HG03342 (cell line): Measurements from ENCODE around the gene PEF1.

Source experiments
- ATAC-seq: cut with Tn5 transposase; IDR thresholded peaks from one replicate; pipeline ENCODE4 v1.9.1; 2021; ENCODE audit warnings: mild to moderate bottlenecking, moderate library complexity; ENCODE audit not compliant: unreplicated experiment

PEF1 gene

DNA sequence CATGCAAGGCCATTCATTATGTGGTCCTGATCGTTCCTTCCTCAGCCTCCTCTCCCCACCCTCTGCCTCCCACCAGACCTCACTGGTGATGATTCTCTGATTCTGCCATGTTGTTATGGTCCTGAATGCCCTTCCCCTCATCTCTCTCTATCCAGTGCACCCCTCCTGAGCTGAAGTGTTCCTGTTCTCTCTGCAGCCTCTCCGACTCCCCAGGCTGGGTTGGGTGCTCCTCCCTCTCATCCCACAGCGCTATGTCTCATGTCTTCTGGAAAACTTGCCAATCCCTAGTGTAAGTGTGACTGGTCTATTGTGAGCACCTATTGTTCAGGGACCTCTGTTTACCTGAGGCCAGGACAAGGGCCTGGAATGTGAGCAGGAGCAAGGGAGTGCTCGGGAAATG is 11.1 kb upstream of the PEF1 start:
- ATAC-seq = no peak

DNA sequence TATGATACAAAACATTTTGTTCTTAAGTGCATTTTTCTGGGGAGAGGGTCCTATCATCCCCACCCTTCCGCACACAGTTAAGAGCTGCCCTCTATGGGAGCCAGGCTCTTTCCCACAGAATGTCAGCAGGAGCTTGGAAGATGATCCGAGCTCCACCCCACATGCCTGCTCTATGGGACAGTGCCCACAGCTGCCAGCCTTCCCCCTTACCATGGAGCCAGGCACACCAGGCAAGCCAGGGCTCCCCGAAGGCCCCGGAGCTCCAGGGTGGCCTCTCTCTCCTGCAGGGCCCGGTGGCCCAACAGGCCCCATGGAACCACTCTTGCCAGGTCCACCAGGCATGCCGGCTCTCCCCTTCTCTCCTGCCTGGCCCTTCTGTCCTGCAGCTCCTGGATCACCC is 10.4 kb upstream of the PEF1 start:
- no peak for ATAC-seq

DNA sequence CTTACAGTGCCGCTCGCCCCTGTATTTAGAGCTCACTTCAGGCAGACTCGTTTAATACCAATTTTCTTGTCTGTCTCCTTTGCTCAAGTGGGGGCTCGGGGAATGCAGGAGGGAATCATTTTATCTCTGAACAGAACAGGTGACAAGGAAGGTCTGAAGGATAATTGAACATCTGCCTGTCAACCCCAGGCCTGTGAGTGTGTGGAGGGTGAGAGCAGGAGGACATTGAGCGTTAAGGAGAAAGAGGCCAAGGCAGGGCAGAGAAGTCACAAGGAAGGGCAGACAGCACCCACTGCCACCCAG is 9.7 kb upstream of the PEF1 start:
- no peak for ATAC-seq

DNA sequence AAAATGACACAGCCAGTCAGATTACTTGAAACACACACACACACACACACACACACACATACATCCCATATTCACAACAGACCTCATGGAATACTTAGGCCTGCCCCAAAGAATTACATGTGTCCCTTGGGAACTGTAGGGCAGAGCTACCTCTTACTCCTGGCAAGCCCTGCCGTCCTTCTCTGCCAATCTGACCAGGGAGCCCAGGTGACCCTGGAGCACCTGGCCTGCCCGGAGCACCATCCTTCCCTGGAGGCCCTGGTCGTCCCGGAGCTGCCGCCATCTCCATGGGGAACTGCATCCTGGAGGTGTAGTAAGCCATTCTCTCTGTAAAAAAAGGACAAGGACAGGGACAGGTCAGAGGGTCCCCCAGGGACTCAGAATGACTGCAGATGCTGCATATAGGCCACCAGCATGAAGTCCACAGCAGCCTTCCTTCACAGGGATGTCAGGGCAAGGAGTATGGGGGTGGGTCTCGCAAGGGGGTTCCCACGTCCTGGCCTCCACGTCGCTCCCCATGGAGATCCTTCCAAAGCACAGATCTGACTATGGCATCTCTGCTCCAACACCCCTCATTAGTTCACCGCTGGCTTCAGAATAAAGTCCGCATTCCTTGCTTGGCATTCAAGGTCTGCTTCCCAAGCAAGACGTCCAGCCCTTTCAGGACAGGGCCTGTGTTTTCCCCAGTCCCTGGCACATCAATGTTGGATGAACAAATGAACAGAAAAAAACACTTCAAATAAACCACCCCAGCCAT is 9.2 kb upstream of the PEF1 start:
- no peak for ATAC-seq

DNA sequence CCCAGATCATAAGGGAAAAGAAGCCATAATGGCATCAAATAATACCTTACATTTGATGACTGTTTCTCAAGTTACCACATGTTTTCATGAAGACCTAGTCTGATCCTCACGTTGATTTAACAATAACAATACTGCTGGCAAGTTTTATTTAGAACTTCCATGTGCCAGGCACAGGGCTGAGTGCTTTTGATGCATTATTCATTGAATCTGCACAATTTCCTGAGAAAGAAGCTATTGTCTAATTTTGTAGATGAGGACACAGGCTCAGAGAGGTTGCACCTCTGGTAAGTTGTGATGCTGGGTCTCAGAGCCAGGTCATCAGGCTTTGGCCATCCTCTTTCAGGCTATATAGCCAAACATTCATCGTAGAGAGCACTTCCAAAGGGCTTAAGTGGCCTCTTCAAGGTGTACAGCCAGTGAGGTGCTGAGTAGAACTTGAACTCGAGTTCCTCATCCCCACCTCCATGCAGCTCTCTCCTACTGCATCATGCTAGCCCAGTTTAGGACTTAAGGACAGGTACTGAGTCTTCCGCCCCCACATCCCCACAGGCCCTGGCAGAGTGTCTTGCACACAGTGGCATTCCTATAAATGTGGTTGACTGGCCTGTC is 8.3 kb upstream of the PEF1 start:
- no peak for ATAC-seq

DNA sequence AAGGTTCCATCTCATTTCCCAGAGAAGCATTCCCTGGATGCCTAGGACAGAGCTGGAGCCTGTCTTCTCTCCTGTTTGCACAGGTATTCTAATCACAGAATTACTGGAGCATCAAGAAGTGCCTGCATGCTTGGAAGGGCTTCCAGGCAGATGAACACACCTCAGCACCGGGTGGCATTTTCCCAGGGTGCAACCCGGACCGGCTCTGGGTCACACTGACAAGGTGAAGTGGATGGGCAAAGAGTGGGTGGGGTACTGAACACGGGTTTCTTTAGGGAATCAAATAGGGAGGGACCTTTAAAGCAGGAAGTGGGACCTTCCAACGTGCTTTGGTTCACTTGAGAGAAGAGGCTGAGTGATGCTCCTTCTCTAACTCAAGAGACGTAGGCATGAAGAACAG is 7.1 kb upstream of the PEF1 start:
- no peak for ATAC-seq

DNA sequence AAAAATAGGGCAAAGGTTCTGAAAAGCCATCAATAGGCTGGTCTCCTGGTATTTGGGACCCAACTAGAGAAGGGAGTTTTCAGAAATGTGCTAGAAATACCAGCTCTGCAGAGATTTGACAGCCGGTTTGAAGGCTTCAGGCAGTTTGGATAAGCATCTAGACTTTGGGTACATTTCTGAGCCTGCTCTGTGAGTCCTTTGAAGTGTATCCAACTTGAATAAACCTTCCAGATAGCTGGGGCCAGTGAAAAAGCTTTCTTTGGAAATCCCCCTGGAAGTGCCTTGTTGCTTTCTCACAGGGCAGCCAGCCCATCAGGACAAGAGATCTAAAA is 6.4 kb upstream of the PEF1 start:
- no peak for ATAC-seq

DNA sequence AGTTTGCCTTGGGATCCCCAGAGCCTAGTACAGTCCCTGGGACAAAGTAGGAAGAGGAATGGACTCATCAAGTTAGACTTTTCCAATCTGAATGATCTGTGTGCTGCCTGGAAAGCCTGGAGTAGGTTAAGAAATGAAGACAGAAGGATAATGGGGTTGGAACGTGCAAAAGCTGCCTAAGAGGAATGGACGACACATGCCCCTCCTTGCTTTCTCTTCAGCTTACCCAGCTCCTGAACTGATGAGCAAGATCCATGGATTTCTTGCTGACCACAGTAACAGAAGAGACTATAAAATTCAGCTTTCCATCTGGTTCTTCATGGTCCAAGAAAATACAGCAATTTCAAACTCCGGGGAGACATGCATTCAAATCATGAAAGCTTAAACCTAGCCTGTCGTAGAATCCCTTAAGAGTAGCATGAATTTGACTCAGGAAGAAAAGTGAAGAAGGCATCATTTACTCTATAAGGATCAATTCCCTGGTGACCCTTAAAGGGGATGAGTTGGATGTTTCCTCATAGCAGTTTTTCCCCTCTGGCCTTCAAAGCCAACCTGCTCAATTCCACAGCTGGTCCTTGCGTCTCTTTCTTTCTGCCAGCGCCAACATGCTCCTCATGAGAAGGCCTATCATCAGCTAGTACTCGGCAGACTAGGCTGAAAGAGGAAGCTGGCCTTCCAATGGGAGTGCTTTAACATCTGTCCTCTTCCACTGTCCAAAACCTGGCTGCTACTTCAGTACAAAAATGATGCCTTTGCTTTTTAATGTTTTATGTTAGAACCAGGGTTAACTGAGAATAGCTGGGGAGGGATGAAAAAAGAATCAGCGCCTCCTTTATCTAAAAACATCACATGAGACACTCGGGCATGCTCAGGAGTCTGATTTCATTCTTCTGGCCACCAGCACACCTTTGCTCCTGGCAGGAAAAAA is 5.7 kb upstream of the PEF1 start:
- no peak for ATAC-seq

DNA sequence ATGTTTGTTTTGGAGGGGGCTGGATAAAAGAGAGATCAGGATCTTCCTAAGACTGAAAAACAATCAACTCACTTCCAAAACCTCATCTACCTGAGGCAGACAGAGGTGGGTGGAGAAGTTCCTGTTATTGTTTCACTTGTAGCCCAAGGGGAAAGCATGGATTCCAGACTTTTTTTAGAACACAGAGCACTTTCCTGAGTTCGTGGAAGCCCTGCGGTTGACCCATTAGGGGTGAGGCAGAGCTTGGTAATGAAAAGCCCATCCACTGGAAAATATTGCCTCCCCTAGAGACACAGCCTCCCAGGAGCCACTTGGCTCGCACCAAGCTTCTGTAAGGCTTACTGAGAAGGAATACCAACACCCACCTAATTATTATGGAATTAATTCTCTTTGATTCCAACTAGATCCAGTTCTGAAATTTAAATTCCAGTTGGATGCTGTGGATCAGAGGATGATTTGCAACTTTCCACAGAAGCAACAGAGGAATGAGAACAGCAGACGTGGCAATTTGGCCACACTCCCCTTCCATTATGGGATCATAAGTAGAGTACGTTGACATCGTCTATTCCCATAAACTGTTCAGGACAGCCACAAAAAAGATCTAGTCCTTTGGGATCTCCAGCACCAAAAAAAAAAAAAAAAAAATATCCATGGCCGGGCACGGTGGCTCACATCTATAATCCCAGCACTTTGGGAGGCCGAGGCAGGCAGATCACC is 4.1 kb upstream of the PEF1 start:
- no peak for ATAC-seq

DNA sequence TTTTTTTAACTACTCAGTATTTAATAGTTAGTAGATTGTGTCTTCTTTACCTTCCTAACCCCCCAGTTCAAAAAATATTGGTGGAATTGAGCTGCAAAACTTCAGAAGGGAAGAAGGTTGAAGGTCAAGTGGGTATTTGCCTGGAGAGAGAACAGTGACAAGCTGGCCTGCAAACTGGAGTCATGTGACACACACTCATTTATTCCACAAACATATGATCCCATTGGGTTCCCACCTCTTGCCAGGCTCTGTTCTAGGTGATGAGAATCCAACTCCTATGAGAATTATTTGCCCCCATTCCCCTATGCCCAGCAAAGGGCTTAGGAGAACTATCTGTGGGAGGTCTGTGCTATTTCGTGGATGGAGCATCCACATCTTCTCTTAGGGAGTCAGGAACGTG is 3.5 kb upstream of the PEF1 start:
- ATAC-seq = no peak

DNA sequence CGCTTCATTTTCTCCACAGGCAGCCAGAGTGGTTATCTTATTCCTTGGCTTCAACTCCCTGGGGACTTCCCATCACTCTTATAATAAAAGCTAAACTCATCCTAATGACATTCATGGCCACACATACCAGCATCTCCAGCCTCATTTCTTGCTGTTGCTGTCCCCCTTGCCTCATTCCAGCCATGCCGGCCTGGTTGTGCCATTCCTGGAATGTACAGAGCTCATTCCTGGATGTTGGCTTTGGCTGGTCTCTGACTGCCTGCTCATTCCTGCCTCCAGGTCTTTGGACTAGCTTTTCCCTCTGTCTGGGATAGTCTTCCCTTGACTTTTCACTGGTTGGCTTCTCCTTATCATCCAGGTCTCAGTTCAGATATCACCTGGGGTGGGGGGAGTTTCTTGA is 2.4 kb upstream of the PEF1 start:
- no peak for ATAC-seq

DNA sequence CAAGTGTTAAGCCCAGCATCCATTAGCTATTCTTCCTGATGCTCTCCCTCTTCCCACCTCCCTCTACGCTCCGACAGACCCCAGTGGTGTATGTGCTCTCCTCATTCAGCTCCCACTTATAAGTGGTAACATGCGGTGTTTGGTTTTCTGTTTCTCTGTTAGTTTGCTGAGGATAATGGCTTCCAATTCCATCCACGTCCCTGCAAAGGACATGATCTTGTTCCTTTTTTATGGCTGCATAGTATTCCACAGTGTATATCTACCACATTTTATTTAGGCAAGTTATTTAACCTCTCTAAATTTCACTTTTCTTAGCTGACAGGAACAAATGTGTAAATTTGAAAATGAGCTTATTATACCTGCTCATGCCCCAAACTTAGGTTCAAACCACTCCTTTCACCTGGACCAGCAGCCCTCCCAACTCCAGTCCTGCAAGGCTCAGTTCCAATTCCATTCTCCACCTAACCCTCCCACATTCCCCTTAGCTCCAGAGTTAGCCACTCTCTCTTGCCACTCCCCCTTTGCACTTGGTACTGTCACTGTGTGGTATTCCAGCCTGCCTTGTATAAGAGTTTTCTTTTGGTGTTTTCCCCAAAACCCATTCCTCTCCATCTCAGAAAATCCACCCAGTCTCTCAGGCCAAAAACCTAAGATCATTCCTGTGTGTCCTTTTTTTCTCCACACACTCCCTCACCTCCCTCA is 1.7 kb upstream of the PEF1 start:
- no peak for ATAC-seq

DNA sequence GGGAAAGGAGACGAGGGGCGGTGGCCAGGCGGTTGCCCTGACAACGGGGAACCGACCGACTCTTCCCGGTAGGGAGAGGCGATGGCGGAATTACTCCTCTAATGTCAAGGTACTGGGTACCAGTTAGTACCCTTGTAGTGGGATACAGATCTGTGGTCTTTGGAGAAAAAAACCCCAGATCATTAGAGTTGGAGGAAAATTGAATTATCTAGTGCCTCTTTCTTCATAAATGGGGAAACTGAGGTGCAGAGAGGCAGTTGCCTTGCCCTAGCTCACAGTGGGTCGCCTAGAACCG is 545 bp upstream of the PEF1 start:
- ATAC-seq = no peak

DNA sequence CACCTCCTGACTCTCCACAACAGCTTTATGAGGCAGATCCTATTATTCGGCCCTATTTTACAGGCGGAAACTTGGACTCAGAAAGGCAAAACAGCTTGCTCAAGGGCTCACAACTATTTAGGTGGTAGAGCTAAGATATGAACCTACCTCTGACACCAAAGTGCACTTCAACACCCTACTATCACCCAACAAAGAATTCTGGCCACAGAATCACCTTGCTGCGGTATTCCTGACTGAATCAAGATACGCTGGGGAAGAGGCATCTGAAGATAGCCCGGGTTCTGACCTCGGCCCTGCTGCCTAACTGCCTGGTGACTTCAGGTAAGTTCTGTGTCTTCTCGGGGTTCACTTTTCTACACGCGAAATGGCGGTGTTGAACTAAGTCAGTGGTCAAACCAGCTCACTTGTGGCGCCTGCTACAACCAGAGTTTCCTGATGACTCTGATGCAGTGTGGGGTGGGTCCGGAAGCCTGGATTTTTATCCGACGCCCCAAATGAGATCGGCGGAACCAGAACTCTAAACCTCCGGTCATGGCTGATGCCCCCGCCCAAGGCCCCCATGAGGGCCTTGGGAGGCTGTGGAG is 608 bp downstream of the PEF1 start:
- ATAC-seq = peak; percentile 18

DNA sequence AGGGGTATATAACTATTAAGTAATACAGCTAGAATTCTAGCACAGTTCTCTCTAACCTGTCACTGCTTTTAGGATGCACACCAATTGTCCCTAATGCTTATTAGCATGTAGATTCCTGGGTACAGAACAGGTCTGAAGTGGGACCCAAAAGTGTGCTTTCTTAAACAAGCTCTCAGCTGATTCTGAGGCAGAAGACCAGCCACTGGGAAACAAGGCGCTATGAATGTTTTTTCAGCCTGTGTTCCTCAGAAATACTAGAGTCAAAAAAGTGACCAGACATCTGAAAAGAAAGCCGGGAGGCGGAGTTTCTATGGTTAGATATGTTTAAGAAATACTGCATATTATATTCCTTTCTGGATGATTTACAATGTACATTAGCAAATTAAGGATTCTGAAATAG is 1.8 kb downstream of the PEF1 start:
- ATAC-seq = no peak

DNA sequence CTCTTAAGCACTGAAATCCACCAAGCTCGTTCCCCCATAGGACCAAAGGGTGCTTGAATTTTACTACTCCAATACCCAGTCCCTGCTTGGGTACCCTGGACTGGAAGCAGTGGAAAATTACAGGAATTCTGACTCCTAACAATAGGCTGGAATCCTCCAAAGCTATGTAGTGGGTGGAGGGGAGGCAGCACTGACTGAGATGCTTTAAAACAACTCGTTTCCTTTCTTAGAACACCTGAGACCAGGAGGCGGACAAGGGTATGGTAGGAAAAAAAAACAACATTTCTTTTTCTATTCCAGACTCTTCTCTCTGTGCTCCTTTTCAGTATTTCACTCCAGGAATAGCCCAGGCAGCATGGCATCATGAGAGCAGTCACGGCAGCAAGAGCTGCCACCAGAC is 2.3 kb downstream of the PEF1 start:
- no peak for ATAC-seq

DNA sequence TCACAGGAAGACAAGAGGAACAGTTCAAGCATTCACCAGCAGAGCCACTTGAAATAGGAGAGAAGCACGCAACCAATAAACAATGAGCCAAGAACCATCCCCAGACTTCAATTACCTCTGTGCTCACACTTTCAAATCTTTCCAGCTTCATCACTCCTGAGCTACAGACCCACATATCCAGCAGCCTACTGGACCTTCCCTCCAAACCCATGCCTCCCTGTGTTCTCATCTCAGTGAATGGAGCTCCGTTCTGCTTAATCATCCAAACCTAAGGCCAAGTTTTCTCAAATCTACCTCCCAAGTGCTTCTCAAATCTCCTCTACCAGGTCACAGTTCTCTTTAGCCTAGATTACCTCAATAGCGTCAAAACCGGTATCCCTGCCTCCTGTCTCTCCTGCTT is 3.7 kb downstream of the PEF1 start:
- ATAC-seq = no peak

DNA sequence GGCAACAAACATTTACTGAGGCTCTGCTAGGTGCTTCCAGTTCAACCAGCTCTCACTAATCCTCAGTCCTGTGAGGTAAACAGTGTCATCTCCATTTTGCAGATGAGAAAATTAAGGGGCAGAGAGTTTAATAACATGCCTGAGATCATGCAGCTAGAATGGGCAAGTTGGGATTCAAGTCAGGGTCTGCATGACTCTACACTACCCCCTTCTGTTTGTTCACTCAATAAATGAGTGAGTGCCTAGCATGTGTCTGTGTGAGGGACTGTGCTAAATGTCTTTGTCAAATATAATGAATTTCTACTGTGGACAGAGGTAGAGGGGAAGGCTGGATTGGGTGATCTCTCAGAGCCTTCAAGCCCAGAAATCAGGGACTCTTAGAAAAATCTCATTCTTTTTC is 4.5 kb downstream of the PEF1 start:
- no peak for ATAC-seq

DNA sequence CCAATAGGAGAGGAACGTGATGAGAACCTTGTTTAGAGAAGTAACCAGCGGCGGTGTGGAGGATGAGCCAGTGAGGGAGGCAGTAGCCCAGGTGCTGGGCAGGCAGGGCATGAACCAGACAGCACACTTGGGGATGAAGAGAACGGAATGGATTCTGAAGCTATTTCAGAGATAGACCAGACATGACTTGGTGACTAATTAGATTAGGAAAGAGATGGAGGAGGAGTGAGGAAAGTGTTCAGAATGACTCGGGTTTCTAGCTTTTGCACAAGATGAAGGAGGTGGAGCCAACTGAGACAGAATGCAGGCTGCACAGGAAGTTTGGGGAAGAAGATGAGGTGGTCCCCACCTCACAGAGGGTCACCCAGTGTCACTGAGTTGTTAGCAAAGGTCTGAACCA is 5.1 kb downstream of the PEF1 start:
- no peak for ATAC-seq

DNA sequence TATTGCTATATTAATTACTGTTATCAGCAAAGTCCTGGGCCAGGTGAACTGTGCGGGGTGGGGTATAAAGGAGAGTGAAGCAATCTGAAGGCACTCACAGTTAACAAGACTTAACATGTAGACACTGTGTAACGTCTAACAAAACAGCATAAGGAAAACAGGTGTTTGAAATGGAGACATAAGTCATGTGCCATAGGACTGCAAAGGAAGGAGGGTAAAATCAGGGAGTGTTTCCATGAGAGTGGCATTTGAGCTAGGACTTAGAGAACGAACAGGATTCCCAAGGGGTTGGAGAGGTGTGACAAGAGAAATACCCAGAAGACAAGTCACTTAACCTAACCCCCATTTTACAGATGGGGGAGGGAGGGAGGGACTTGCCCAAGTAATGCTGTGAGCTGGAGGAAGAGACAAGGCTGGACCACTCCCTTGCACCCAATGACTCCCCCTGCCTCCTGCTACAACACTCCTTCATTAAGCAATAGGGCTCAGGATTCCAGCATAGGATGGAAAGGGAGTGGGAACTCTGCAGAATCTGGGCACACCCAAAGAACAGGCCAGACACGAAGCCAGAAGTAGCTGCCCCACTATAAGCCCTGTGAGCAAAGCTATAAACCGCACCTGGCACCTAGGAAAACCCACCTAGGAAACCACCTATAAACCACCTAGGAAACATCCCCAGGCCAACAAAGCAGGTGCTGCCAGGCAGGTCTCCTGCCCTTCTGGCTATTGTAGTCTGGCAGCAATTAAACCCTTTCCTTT is 6.6 kb downstream of the PEF1 start:
- ATAC-seq = no peak
